Uterus (tissue), 2 donors: ENCODE results near the gene GABRG3.

Experiments
- CTCF ChIP-seq, 4 experiments: fragments of 200-600 bp in 2 of 4; fragments of 450-650 bp in 2 of 4; sonication (generic) in 2 of 4; IDR thresholded peaks; one replicate each; pipeline ENCODE4 v1.5.1; 2016 to 2019; ENCODE audit warnings: antibody characterized with exemption in 4 of 4, mild to moderate bottlenecking in 2 of 4, moderate library complexity in 1 of 4
- POLR2A ChIP-seq, 2 donors: fragments of 450-650 bp; IDR thresholded peaks; one replicate each; pipeline ENCODE4 v1.6.1; 2016; ENCODE audit warnings: antibody characterized with exemption in 2 of 2, mild to moderate bottlenecking in 1 of 2, moderate library complexity in 1 of 2

- peak in 1 of 4 experiments; percentile 79 for TF ChIP-seq CTCF (IDR thresholded peaks at IDR 0.05)
- no peak for TF ChIP-seq POLR2A (IDR thresholded peaks at IDR 0.05)
Measured at GRCh38 chr15:27017168-27017809, 46.3 kb downstream of the GABRG3 start.
